ENCODE data around the gene TOMM22.

DNA sequence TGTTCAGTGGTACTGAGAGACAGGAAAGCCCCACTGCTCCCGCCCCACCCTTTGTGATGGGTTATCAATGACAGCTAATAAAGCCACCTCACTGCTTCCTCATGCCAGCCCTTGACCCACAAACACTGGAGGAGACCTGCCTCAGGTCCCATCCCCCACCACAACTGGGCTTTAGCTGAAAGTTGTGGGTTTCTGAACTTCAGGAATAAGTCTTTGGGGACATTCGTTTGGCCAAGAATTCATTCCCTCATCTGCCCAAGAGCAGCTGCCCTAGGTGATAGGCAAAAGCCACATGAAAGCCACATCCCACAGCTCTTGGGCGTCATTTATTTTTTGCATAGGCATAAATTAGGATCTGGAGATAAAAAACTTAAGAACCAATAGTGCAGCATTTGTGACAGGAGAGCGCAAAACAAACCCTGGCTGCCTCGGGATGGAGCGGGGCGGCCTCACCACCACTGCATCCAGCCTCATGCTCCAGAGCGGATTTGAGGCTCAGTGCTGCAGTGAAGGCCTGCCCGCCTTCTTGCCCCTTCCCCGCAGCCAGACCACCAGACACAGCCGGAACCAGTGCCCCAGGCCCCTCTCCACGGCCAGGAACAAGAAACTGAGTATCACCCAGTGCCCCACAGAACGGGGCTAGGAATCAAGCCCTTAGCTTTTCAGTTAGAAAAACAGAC is 52.8 kb downstream of the TOMM22 start:
- TF ChIP-seq POLR2A (IDR thresholded peaks at IDR 0.05) (no peak), CTCF (IDR thresholded peaks at IDR 0.05) (no peak)

Measured in heart left ventricle (tissue), 13 donors.